Measurements from ENCODE around the gene THTPA. TPM values are rescaled to one million over a fixed set of nuclear protein-coding genes. Genes with fewer than 3 reads are reported as not detected.

Gene THTPA
- total and polyA plus RNA-seq, 2 of the 13 experiments (the other 11 are each of a cell fraction or from before 2014, with no cell fraction given): 7.4 to 8.7 TPM

DNA sequence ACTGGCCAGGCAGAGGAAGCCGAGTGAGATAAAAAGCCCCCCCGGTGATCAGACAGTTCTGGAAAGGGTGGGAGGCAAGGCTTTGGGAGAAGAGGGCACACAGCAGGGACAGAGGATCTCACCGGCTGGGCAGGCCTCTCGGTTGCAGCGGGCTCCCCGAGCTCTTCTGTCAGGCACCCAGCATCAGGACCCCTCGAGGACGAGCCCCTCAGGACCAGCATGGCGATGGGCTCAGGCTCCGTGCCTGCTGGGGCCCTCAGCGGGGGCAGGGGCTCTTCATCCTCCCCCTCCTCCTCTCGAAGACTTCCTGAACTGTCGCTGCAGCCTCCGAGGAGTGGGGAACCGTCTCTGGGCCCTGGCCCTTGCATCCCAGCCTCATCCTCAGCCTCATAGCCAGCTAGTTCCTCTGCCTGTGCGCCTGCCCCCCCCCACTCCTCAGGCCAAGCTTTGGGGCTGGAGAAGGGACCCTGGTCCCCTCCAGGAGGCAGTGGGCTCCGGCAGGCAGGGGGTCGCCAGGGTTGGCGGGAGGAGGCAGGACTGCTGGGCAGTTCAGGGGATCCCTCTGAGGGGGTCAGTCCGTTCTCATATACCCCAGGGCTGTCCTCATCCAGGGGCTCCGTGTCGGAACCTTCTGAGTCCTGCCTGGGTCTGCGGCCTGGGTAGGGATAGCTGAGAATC is 14.9 kb downstream of the THTPA start (continued):
- TF ChIP-seq RXRA (CRISPR knock-in tag; IDR thresholded peaks at IDR 0.05) (peak; percentile 18; the same call in 1 of the 2 replicates), ZNF570 (CRISPR knock-in tag; IDR thresholded peaks at IDR 0.05; ENCODE audit: borderline replicate concordance) (no peak), ARNTL (CRISPR knock-in tag; IDR thresholded peaks at IDR 0.05) (no peak), ZNF558 (CRISPR knock-in tag; IDR thresholded peaks at IDR 0.05; ENCODE audit: borderline replicate concordance) (no peak), SALL1 (CRISPR knock-in tag; IDR thresholded peaks at IDR 0.05) (peak; percentile 6; the same call in 1 of the 2 replicates), LCORL (IDR thresholded peaks at IDR 0.05) (no peak), LCORL (CRISPR knock-in tag; IDR thresholded peaks at IDR 0.05) (no peak), PHF5A (CRISPR knock-in tag; IDR thresholded peaks at IDR 0.05; ENCODE audit: low read depth, unreplicated experiment) (no peak), PAX8 (CRISPR knock-in tag; IDR thresholded peaks at IDR 0.05; ENCODE audit: borderline replicate concordance) (no peak), NFRKB (IDR thresholded peaks at IDR 0.05) (no peak), CBX2 (IDR thresholded peaks at IDR 0.05; ENCODE audit: low read depth, low read length) (no peak), CBX2 (CRISPR knock-in tag; IDR thresholded peaks at IDR 0.05; ENCODE audit: low read depth) (no peak), RORA (CRISPR knock-in tag; IDR thresholded peaks at IDR 0.05) (no peak), PAWR (CRISPR knock-in tag; IDR thresholded peaks at IDR 0.05; ENCODE audit: borderline replicate concordance) (no peak), KLF11 (CRISPR knock-in tag; IDR thresholded peaks at IDR 0.05) (no peak), ZNF430 (CRISPR knock-in tag; IDR thresholded peaks at IDR 0.05) (0 out of 2 replicates have a peak, but pooled peaks have one; percentile 37), NR2F2 (IDR thresholded peaks at IDR 0.05; ENCODE audit: borderline replicate concordance, low read depth) (no peak)
- TF ChIP-seq, protein P1, sequence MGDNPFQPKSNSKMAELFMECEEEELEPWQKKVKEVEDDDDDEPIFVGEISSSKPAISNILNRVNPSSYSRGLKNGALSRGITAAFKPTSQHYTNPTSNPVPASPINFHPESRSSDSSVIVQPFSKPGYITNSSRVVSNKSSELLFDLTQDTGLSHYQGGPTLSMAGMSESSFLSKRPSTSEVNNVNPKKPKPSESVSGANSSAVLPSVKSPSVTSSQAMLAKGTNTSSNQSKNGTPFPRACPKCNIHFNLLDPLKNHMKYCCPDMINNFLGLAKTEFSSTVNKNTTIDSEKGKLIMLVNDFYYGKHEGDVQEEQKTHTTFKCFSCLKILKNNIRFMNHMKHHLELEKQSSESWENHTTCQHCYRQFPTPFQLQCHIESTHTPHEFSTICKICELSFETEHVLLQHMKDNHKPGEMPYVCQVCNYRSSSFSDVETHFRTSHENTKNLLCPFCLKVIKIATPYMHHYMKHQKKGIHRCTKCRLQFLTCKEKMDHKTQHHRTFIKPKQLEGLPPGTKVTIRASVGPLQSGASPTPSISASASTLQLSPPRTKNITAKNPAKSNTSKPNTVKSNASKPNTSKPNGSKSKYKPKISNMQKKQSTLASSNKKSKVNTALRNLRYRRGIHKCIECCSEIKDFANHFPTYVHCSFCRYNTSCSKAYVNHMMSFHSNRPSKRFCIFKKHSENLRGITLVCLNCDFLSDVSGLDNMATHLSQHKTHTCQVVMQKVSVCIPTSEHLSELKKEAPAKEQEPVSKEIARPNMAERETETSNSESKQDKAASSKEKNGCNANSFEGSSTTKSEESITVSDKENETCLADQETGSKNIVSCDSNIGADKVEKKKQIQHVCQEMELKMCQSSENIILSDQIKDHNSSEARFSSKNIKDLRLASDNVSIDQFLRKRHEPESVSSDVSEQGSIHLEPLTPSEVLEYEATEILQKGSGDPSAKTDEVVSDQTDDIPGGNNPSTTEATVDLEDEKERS (CRISPR knock-in tag; IDR thresholded peaks at IDR 0.05): 0 out of 2 replicates have a peak, but pooled peaks have one; percentile 24

All from HepG2 (cell line).